ENCODE results near the gene EYA4.

GRCh38 chr6:133277228-133277899, 36.2 kb downstream of the EYA4 start:
- TF ChIP-seq CTCF (IDR thresholded peaks at IDR 0.05) (no peak), POLR2A (IDR thresholded peaks at IDR 0.05) (no peak)
